ENCODE measurements around the gene CNKSR3.
"Not testable (repeated sequence)": the region's sequence is repeated elsewhere in the genome, so short reads cannot be mapped to it uniquely, and the experiment has no call there.

Gene CNKSR3

GRCh38 chr6:154510144-154510905 is at the start of gene CNKSR3:
Gene CNKSR3, minus strand, starts transcription at chr6:154510685. Its CDS starts 571 bp downstream, at chr6:154510114.
- Histone ChIP-seq H3K4me1 (ENCODE audit: insufficient read depth, low read length) (peaks cover 8% of the 10 kb centered on the region), H3K36me3 (ENCODE audit: insufficient read depth, low read length) (no peaks in the 10 kb centered on the region), H3K9me3 (ENCODE audit: low read length) (no peaks in the 10 kb centered on the region), H2AFZ (ENCODE audit: low read depth, low read length) (peak within 1 kb of the TSS; percentile 98), H3K4me3 (ENCODE audit: low read length) (peak within 1 kb of the TSS; percentile 88), H3K27me3 (ENCODE audit: insufficient read depth, low read length) (no peaks in the 10 kb centered on the region)

DNA sequence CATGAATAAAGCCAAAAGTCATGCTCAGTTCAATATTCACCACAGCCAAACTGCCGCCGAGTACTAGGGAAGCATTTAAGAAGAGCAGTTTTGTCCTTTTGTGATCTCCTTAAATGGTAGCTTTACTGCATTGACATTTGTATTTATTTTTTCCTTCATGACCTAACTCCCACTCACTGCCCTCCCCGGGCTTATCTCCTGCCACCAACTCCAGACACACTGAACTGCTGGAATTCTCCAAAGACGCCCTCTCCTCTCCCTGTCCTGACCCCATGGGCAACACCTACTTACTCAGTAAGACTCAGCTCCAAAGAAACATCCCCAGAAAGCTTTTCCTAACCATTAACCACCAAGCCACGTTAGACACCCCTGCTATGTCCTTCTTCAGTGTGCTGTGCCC is 48.5 kb upstream of the CNKSR3 start:
- Histone ChIP-seq H2AFZ (ENCODE audit: low read depth, low read length) (no peak overlapping the region), H3K9me3 (ENCODE audit: low read length) (no peaks in the 10 kb centered on the region)

DNA sequence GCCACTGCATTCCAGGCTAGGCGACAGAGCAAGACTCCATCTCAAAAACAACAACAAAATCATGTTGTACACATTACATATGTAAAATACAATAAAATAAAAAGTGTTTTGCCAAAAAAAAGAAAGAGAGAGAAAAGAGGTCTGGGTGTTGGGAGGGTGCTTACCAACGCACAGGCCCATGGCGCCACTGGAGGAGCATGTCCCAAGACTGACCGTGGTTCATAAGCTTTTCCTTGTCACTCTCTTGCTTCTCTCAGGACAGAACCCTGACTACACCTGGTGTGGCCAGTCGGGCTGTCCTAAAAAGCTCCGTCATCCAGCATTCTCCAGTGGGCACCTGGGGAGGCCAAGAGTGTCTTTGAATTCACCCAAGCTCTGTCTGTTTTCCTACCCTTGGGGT is 48.0 kb upstream of the CNKSR3 start:
- no peak overlapping the region for H2AFZ ChIP-seq (ENCODE audit: low read depth, low read length)
- H3K36me3 ChIP-seq (ENCODE audit: insufficient read depth, low read length) = no peaks in the 10 kb centered on the region
- no peaks in the 10 kb centered on the region for H3K4me1 ChIP-seq (ENCODE audit: insufficient read depth, low read length)
- H3K4me3 ChIP-seq (ENCODE audit: low read length) = no peak overlapping the region
- no peaks in the 10 kb centered on the region for H3K27me3 ChIP-seq (ENCODE audit: insufficient read depth, low read length)
- H3K9me3 ChIP-seq (ENCODE audit: low read length) = no peaks in the 10 kb centered on the region

More for the DNA sequence above, 48.5 kb upstream of the CNKSR3 start:
- H3K36me3 ChIP-seq (ENCODE audit: insufficient read depth, low read length) = no peaks in the 10 kb centered on the region
- H3K4me3 ChIP-seq (ENCODE audit: low read length) = no peak overlapping the region
- no peaks in the 10 kb centered on the region for H3K27me3 ChIP-seq (ENCODE audit: insufficient read depth, low read length)
- no peaks in the 10 kb centered on the region for H3K4me1 ChIP-seq (ENCODE audit: insufficient read depth, low read length)

DNA sequence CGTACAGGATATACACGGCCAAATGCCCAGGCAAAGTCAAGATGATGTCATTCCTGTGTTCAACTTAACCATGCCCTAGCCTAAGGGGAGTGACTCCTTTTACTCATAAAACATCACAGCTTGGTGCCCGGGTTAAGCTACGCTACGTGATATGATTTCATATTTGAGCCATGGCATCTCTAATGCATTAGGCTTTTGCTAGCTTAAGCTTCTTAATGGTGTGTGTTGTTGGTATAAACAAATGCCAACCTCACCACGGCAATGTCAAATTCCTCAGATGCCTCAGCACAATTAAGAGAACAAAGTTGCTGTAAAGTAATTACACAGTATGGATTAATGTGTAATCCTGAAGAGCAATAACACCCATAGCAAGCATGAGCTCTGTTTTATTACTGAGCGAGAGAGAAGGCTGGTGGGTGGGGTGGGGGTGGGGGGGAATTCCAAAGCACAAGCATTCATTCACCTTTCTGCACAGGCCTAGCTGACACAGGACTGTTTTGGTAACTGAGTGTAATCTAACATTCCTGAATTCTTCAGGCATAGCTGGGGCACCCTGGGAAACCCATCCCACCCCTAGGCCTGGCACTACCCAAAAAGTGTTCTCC is 44.7 kb upstream of the CNKSR3 start:
- H3K4me3 ChIP-seq (ENCODE audit: low read length) = no peak overlapping the region
- no peaks in the 10 kb centered on the region for H3K9me3 ChIP-seq (ENCODE audit: low read length)
- H3K27me3 ChIP-seq (ENCODE audit: insufficient read depth, low read length) = no peaks in the 10 kb centered on the region
- H2AFZ ChIP-seq (ENCODE audit: low read depth, low read length) = no peak overlapping the region
- H3K36me3 ChIP-seq (ENCODE audit: insufficient read depth, low read length) = no peaks in the 10 kb centered on the region
- no peaks in the 10 kb centered on the region for H3K4me1 ChIP-seq (ENCODE audit: insufficient read depth, low read length)

DNA sequence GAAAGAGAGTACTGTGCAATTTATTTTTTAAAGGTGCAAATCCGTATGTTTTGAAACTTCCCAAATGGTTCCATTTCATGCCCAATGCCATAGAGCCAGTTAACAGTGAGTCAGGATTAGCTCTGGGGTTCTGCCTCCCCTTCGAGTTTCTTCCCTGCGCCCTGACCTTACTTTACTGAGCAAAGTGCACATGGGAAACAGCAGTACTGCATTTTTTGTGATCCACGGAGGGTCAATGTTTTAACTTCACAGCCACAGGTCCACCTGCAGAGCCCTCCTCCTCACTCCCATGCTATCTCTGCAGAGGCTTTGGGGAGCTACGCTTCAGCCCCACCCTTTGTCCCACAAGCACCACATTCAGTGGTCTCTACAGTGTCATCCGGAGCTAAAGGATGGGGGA is 44.0 kb upstream of the CNKSR3 start:
- no peaks in the 10 kb centered on the region for H3K27me3 ChIP-seq (ENCODE audit: insufficient read depth, low read length)
- no peaks in the 10 kb centered on the region for H3K4me1 ChIP-seq (ENCODE audit: insufficient read depth, low read length)
- H3K9me3 ChIP-seq (ENCODE audit: low read length) = no peaks in the 10 kb centered on the region
- H3K4me3 ChIP-seq (ENCODE audit: low read length) = no peak overlapping the region
- H3K36me3 ChIP-seq (ENCODE audit: insufficient read depth, low read length) = no peaks in the 10 kb centered on the region
- H2AFZ ChIP-seq (ENCODE audit: low read depth, low read length) = no peak overlapping the region

GRCh38 chr6:154550779-154551178 is 40.3 kb upstream of the CNKSR3 start:
- Histone ChIP-seq H3K9me3 (ENCODE audit: low read length) (no peaks in the 10 kb centered on the region), H3K4me3 (ENCODE audit: low read length) (no peak overlapping the region), H3K27me3 (ENCODE audit: insufficient read depth, low read length) (no peaks in the 10 kb centered on the region), H3K36me3 (ENCODE audit: insufficient read depth, low read length) (no peaks in the 10 kb centered on the region), H3K4me1 (ENCODE audit: insufficient read depth, low read length) (no peaks in the 10 kb centered on the region), H2AFZ (ENCODE audit: low read depth, low read length) (no peak overlapping the region)

DNA sequence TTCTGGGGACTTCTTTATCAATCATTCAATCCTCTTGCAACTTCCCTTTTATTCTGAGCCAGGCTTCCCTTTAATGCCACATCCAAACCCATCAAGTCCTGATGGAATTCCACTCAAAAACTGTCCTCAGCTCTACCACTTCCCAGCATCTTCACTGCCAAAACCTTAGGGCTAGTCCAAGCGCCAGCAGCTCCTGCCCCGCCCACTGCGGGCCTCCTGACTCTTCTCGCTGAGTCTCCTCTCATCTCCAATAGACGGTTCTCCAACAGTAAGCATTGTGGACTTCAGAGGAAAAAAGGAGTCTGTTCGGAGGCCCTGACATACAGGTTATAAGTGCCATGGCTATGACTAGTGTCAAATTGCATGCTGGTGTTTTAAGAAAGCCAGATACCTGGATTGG is 38.7 kb upstream of the CNKSR3 start:
- H3K36me3 ChIP-seq (ENCODE audit: insufficient read depth, low read length) = no peaks in the 10 kb centered on the region

GRCh38 chr6:154548130-154548830 is 37.8 kb upstream of the CNKSR3 start:
- H2AFZ ChIP-seq (ENCODE audit: low read depth, low read length) = no peak overlapping the region
- H3K9me3 ChIP-seq (ENCODE audit: low read length) = no peaks in the 10 kb centered on the region
- no peaks in the 10 kb centered on the region for H3K36me3 ChIP-seq (ENCODE audit: insufficient read depth, low read length)
- H3K27me3 ChIP-seq (ENCODE audit: insufficient read depth, low read length) = no peaks in the 10 kb centered on the region
- no peak overlapping the region for H3K4me3 ChIP-seq (ENCODE audit: low read length)
- H3K4me1 ChIP-seq (ENCODE audit: insufficient read depth, low read length) = no peaks in the 10 kb centered on the region

More for the DNA sequence above, 38.7 kb upstream of the CNKSR3 start:
- Histone ChIP-seq H2AFZ (ENCODE audit: low read depth, low read length) (no peak overlapping the region), H3K9me3 (ENCODE audit: low read length) (no peaks in the 10 kb centered on the region), H3K4me1 (ENCODE audit: insufficient read depth, low read length) (no peaks in the 10 kb centered on the region), H3K4me3 (ENCODE audit: low read length) (no peak overlapping the region), H3K27me3 (ENCODE audit: insufficient read depth, low read length) (no peaks in the 10 kb centered on the region)

- no peaks in the 10 kb centered on the region for H3K9me3 ChIP-seq (ENCODE audit: low read length)
- no peak overlapping the region for H3K4me3 ChIP-seq (ENCODE audit: low read length)
- H3K4me1 ChIP-seq (ENCODE audit: insufficient read depth, low read length) = peaks cover 2% of the 10 kb centered on the region
- H3K36me3 ChIP-seq (ENCODE audit: insufficient read depth, low read length) = no peaks in the 10 kb centered on the region
- no peak overlapping the region for H2AFZ ChIP-seq (ENCODE audit: low read depth, low read length)
- H3K27me3 ChIP-seq (ENCODE audit: insufficient read depth, low read length) = no peaks in the 10 kb centered on the region
These were observed 33.1 kb upstream of the CNKSR3 start for GRCh38 chr6:154543628-154544027.

- Histone ChIP-seq H3K4me3 (ENCODE audit: low read length) (no peak overlapping the region), H3K36me3 (ENCODE audit: insufficient read depth, low read length) (no peaks in the 10 kb centered on the region), H3K27me3 (ENCODE audit: insufficient read depth, low read length) (no peaks in the 10 kb centered on the region), H2AFZ (ENCODE audit: low read depth, low read length) (no peak overlapping the region), H3K4me1 (ENCODE audit: insufficient read depth, low read length) (peaks cover 9% of the 10 kb centered on the region), H3K9me3 (ENCODE audit: low read length) (no peaks in the 10 kb centered on the region)
These were observed 32.3 kb upstream of the CNKSR3 start for GRCh38 chr6:154542747-154543146.

DNA sequence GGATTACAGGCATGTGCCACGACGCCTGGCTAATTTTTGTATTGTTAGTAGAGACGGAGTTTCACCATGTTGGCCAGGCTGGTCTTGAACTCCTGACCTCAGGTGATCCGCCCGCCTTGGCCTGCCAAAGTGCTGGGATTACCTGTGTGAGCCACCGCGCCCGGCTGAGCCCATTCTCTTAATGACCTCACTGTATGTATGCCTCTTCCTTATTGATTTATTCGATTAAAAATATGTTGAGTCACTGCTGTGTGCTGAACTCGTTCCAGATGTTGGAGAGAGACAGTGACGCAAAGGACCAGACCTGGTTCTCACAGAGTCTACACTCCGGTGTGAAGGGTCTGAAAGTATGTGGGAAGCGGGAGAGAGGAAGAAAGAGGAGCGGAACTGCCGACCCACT is 31.4 kb upstream of the CNKSR3 start:
- H3K4me3 ChIP-seq (ENCODE audit: low read length); H2AFZ ChIP-seq (ENCODE audit: low read depth, low read length); H3K36me3 ChIP-seq (ENCODE audit: insufficient read depth, low read length); H3K9me3 ChIP-seq (ENCODE audit: low read length); H3K27me3 ChIP-seq (ENCODE audit: insufficient read depth, low read length): not testable (repeated sequence)
- peaks cover 17% of the 10 kb centered on the region for H3K4me1 ChIP-seq (ENCODE audit: insufficient read depth, low read length)

- H3K27me3 ChIP-seq (ENCODE audit: insufficient read depth, low read length) = peaks cover 3% of the 10 kb centered on the region
- no peak overlapping the region for H3K4me3 ChIP-seq (ENCODE audit: low read length)
- H3K36me3 ChIP-seq (ENCODE audit: insufficient read depth, low read length) = no peaks in the 10 kb centered on the region
- H3K9me3 ChIP-seq (ENCODE audit: low read length) = no peaks in the 10 kb centered on the region
- peaks cover 17% of the 10 kb centered on the region for H3K4me1 ChIP-seq (ENCODE audit: insufficient read depth, low read length)
- H2AFZ ChIP-seq (ENCODE audit: low read depth, low read length) = no peak overlapping the region
These were observed 29.2 kb upstream of the CNKSR3 start for GRCh38 chr6:154539593-154540269.

- H3K4me3 ChIP-seq (ENCODE audit: low read length) = no peak overlapping the region
- no peak overlapping the region for H2AFZ ChIP-seq (ENCODE audit: low read depth, low read length)
- H3K36me3 ChIP-seq (ENCODE audit: insufficient read depth, low read length) = no peaks in the 10 kb centered on the region
- H3K9me3 ChIP-seq (ENCODE audit: low read length) = no peaks in the 10 kb centered on the region
- H3K4me1 ChIP-seq (ENCODE audit: insufficient read depth, low read length) = peaks cover 17% of the 10 kb centered on the region
- peaks cover 3% of the 10 kb centered on the region for H3K27me3 ChIP-seq (ENCODE audit: insufficient read depth, low read length)
These were observed 28.2 kb upstream of the CNKSR3 start for GRCh38 chr6:154538640-154539191.
